ENCODE data around the gene RAD51.

Gene RAD51

DNA sequence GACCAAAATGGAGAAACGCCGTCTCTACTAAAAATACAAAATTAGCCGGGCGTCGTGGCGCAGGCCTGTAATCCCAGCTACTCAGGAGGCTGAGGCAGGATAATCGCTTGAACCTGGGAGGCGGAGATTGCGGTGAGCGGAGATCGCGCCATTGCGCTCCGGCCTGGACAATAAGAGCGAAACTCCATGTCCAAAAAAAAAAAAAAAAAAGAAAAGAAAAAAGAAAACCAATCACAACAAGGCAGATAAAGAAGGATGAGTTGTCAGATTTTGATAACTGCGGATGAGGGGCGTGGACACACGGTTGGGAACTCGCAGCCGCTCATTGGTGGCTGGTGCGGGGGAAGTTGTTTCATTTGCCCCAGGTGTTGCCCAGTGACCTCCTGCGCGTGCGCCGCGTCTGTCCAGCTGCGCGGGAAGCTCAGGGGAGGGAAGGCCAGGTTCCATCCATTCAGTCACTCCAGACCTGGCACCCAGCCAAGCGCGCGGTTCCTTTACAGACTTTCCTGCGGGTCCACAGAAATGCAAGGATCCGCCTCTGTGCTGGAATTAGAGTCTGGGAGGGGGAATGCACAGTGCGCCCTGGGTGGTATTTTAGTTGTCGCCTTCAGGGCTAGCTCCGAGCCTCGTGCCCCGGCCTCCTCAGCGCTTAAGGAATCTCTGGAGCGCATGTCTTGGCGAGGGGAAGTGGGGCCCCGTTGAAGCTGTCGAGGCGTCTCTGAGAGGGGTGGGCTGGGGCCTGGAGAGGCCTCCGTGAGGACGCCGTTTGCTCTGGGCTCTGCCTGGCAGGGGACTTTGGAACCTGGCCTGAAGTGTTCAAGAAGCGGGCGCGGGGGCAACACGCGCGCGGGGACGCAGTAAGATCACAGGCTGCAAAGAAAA is 68.2 kb downstream of the RAD51 start:
- DNase-seq (ENCODE audit: low read depth, low spot score): no peak

DNA sequence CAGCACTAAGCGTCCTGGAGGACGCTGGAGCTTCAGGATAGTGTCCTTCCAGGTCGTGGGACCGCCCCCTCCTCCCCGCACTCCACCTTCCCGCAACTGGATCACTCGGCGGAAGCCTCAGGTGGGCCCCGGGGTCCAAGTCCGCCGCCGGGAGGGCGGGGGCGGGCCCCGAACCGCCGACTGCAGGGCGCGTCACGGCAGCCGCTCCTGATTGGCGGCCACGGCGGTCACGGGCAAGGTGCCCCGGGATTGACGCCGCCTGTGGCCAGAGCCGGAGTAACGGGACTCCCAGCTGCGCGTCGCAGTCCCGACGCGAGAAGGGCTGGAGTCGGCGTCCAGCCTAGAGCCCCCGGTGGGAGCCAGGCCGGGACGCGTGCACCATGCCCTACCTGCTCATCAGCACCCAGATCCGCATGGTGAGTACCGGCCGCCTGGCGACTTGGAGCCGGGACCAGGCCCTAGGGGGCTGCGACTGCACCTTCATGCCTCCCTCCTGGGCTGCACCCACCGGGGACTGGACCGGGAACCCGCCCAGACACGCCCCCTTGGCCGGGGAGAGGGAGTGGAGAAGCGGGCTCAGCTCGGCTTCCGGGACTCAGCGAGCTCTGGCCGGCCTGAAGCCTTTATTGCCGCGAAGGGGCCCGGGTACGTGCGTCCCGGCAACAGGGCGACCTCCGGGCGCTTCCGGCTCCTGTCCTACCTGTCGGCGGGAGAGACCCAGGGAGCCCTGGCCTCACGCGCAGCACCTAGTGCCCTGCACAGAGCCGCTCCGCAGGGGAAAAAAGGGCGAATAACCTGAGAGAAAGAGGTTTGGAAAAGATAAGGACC is 69.0 kb downstream of the RAD51 start, which contains the start of gene GCHFR:
GCHFR (plus strand) TSS at position 268 of the 828 bp plus-strand sequence; CDS start at position 381, 113 bp downstream.
- no peak for DNase-seq (ENCODE audit: low read depth, low spot score)

DNA sequence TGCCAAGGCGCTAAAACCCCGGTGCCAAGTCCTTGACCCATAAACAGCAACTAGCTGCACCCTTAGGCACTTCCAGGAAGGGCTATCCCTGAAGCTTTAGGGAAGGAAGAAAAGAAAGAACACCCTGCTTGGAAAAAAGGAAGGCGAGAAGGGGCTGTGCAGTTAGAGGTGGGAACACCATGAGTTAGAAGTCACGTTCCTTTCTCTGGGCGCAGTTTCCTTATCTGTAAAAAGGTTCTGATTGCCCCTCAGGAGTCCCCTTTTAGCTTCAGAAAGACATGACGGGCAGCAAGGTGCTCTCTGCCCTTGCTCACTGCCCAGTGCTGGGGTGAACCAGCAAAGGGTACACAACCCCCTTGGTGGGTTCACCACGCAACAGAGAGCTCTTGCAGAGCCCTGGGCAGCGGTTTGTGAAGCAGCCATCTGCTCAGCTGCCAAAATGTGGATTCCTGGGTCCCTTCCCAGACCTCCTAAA is 69.7 kb downstream of the RAD51 start:
- no peak for DNase-seq (ENCODE audit: low read depth, low spot score)

DNA sequence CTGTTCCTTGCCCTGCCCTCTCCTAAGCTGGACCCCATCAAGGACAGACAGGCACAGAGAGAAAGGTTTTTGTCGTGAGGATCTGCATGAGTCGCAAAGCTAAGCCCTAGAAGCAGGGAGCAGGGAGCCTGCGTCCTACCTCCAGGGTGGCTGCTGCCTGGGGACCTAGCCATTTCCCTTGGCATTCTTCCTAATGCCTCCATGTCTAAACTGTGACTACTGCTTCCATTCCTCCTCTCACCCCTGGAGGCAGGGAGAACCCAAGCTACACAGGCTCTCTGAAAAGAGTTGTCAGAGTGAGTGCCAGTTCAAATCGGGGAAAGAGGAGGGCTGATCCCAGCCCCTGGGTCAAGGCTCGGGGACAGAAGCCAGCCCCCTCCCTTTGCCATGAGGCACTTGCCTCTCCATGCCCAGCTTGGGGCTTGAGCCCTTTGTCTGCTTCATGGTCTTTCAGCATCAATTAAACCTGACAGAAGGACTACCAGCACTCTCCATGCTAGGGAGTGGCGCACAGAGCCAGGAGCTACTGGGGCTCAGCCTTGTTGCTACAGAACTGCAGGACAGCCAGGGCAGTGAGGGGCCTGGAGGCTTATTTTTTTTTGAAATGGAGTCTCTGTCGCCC is 71.3 kb downstream of the RAD51 start:
- no peak for DNase-seq (ENCODE audit: low read depth, low spot score)

DNA sequence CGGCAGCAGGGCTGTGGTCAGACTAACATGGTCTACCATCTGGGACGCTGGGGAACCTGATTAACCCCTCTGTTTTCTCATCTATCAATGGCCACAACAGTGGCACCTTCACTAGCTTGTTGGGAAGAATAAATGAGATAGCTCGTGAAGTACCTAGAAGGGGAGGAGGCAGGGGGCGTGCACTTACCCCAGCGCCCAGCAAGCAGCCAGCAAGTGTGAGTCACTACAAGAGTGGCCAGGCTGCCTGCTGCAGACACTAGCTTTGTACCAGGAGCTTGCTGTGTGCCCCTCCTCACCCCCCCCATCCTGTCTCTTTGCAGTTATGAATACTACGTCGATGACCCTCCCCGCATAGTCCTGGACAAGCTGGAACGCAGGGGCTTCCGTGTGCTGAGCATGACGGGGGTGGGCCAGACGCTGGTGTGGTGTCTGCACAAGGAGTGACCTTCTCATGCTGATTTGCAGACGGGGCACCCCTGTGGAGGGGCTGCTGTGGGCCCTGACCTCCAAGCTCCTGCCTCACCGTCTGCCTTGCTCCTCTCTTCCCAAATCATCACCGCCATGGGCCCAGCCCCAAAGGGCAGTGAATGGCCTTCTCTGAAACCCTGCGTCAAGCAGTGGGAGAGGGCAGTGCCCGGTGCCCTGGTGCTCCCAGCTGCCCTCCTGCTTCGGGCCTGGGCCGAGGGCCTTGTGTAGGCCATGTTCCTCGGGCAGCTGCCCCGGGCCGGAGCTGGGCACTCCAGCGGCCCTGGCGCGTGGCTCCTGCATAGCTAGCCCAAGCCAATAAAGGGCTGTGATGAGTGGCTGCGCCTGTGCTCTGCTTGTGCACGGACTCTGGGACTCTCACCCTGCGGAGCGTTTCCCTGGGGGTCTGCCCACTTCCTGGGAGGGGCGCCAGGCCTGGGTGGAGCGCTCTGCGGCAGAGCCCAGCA is 72.2 kb downstream of the RAD51 start:
- DNase-seq (ENCODE audit: low read depth, low spot score): no peak

DNA sequence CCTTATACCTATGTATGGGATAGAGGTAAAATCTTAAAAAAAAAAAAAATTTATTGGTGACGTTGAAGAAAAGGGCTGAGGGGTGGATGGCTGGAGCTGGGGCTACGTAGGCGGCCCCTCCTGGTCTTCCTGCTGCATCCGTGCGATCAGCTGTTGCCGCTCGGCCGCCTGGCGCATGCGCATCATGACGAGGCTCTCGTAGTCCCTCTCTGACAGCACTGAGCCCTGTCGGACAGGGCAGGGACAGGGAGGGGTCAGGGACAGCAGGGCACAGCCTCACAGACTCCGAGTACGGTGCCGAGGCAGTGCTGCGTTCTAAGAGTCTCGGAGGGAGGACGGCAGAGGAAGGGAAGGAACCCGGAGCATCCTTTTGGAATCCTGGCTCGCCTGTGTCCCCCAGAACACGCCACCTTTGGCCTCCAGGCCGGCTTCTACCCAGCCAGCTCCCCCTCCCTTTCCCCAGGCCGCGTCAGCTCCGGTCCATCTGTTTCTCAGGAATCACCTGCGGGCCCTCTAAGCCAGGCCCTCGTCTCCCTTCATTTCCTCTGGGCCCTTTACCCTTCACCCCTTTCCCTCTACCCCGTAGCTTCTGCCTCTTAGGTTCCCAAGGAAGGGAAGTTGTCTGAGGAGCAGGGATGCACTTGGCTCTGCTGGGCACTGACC is 73.0 kb downstream of the RAD51 start:
- DNase-seq (ENCODE audit: low read depth, low spot score): no peak

DNA sequence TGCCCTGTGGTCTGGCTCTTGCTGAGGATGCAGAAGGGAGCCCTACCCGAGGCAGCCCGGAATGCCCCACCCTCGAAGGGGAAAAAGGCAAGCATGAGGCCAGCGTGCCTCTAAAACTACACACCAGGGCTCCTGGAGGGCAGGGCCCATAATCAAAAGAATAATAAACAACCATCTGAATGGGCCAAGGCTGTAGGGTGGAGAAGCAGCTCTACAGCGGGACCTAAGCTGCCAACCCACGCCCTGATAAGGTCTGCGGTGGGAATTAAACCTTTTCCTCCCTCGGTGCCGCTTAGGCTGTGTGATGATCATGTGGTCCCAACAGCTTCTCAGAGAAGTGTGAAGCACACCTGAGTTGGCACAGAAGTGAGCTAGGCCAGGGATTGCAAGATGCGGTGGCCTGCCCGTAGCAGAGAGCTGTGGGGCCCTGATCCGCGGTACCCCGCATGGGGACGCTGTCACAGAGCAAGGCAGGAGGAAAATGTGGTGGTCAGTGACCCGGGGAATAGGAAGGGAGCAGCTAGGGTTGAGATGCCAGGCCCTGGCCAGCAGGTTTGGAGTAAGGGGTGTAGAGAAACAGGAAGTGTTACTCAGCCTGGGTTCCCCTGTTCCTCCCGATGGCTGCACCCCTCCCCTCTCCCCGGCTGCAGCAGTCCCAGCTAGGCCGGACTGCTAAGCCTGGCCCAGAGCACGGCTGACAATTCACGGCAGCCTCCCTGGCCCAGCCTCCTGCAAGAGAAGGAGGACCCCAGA is 73.7 kb downstream of the RAD51 start:
- no peak for DNase-seq (ENCODE audit: low read depth, low spot score)

DNA sequence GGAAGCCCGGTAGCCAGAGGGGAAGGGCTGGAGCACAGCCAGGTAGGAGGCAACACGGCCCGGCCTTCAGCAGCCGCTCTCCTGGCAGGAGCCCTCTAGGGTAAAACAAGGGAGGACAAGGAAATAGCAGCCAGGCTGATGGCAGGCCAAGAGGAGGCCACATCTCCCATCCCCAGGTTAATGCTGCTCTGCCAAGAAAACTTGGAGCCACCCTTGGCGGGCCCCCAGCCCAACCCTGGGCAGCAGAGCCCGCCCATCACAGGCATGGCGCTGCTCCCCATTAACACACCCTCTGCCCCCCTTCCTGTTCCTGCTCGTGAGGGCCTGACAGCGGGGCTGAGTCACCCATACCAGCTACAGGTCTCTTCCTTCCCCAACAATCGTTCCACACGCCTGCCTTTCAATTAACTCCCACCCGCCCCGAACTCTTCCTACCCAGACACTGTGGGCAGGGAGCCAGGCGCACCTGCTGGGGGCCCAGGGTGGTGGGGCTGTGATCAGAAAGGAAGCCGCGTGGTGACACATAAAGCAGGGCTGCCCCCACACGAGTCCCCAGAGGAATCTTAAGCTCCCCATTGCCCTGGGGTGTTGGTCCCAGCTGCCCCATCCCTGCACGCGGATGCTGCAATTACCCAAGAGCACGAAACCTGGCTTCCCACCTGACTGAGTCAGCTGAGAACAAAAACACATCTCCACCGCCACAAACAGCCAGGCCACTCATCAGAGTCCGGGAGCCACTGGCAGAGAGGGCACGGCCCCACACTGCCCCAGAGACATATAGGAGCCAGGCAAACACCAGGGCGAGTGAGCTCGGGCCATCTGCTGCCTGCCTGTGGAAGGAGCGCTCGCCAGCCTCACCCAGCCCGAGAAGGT is 74.5 kb downstream of the RAD51 start, which contains the start of gene C15orf62:
C15orf62 (plus strand) TSS at position 707 of the 873 bp plus-strand sequence. CDS start 516 bp downstream, outside the sequence.
- no peak for DNase-seq (ENCODE audit: low read depth, low spot score)

DNA sequence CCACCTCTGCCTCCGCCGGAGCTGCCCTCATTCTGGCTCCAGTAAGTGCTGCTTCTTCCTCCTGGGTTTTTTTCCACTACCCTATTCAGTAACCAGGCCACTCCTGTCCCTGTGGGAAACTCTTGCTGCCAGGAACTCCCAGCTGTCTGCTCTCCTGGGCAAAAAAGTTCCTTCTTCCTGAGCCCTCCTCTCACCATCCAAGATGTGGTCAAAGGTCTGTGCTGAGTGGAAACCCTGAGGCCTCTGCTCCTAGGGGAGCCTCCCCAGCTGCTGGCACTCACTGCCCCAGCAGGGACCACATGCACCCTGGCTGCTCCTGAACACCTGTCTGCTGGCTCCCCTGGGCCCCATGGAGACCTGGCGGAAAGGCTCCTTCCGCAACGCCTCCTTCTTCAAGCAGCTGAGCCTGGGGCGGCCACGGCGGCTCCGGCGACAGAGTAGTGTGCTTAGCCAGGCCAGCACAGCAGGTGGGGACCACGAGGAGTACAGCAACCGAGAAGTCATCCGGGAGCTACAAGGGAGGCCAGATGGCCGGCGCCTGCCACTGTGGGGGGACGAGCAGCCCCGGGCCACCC is 75.3 kb downstream of the RAD51 start:
- DNase-seq (ENCODE audit: low read depth, low spot score): no peak

DNA sequence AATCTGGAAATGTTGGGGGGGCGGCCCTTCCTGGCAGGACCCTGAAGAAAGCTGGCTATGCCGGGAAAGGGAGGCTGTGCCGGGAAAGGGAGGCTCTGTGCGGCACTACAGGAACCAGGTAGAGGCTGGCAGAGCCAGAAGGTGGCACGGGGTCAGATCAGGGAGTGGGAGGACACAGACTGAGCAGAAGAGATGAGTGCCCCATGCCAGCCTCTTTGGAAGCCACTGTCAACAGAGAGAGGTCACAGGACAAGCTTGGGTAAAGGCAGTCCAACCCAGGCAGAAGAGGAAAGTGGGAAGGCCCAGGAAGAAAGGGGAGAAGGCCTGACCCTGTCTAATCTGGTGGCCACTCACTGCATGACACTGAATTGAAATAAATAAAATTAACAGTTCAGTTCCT is 76.3 kb downstream of the RAD51 start:
- DNase-seq (ENCODE audit: low read depth, low spot score): no peak

DNA sequence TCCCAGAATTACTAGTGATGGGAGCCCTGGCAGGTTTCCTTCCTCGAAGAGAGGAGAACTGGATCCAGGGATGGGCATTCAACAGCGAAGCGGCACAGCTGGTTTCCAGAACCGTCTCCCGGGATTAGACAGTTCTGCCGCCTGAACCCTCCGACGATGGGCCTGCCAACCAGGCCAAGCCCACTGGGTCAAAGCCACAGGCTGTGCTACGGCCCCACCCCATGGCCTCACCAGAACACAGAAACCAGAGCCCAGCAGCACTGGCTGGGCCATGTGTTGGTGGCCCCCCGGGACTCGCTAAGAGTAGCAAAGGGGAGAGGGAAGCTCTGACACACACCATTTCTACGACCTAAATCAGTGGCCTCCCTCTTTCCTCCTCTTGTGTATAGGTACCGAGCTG is 77.0 kb downstream of the RAD51 start:
- DNase-seq (ENCODE audit: low read depth, low spot score): no peak

DNA sequence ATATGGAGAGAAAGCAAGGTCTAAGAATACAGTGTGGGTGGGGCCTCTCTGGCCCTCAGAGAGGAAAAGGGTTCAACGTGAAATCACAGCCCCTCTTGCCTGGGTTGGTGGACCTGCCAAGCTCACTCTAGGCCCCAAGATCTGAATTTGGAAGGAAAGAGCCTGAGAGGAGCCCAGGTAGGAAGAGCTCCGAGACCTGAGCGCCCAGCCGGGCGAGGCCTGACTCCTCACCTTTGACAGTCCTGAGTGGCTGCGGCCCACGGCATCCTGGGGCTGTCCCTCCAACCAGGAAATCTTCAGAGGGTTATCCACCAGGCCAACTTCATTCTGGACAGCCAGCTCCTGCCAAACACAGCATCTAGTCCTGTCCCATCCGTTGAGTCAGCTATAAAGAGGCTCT is 78.5 kb downstream of the RAD51 start:
- DNase-seq (ENCODE audit: low read depth, low spot score): no peak

DNA sequence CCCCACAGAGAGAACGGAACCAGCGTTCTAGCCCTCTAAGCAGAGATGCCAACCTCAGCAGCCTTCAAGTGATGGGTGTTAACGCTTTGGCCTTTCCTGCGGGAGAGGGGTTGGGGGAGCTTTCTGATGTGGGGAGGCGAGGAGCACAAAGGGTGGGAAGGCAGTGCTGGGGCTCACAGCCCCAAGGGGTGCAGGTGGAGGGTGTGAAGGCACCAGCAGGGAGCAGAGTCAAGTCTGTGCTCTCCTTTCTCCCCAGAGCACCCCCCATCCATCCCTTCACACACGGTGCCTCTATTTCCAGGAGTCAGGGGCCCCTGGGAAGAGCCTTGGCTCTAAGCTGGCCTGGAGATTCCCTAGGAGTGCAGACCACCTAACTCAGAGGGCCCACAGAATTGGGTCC is 78.9 kb downstream of the RAD51 start:
- DNase-seq (ENCODE audit: low read depth, low spot score): no peak

DNA sequence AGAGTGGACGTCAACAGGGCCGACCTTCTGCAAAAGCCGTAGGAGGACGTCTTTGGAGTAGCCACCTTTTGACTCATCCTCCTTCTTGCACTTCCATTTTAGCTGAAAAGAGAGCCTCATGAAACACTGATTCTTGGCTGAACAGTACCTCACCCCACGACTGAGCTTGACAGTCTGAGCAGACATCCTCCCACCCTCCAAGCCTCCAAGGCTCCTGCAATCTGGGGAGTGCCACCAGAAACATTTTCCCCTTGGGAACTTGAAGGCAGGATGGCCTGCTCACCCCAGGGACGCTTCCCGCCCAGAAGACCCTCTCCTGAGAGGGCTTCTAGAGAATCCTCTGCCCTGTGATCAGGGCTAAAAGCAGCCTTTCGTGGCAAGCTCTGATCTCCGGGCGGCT is 80.0 kb downstream of the RAD51 start:
- no peak for DNase-seq (ENCODE audit: low read depth, low spot score)

DNA sequence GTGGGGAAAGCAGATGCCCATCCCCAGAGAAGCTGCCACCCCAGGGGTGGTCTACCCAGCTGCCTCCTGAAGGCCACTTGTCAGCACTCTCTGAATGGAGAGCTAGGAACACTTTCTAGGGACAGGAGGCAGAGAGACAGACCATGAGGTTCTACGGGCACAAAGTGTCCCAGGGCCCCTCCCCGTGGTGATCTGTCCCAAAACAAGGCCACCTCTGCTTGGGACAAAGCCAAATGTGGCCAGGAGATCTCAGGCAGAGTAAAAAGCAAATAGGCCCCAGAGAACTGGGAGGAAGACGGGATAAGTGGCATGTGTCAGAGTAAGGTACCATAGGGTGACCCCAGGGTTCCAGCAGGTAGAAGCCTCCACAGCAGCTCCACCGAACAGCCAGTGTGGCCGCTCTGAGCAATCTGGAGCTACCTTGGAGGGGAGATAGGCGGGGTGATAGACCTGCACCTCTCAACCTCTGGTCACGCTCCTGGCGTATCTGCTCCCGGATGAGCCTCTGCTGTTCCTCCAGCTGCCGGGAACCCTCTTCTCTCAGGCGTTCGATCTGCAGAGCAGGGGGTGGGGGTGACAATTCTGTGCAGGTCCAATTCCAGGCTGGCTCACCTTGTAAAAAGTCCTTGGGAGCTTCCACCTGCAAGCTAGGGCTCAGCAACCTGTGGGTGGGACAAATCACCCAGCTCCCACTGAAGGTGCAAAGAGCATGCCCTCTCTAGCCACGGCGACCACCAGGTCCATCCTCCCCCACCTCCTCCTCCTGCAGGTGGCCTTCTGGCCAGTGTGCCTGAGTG is 81.0 kb downstream of the RAD51 start:
- DNase-seq (ENCODE audit: low read depth, low spot score): no peak

DNA sequence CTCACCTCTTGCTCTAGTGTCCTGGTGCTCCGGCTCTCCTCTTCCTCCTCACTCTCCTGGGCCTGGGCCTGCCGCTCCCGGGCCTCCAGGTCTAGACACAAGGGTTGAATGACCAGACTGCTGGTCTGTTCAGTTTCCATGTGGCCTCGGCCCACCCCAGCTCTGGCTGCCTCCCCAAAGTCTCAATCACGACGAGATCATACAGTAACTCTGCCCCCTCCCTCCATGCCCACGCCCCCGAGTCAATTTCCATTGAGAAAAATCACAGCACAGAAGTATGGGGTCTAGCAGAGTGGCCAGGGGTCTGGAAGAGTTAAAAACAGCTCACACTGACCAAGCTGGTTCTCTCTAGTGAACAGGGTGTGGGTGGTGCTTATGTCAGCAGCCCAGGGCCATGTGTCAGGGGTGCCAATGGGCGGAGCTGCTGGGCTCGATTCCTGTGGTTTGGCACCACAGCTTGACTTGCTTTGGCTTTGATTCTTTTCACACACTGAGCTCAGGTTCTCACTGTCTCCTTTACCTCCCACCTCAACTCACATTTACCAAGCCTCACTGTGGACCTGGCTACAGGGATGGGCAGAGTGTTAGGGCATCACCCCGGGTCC is 81.7 kb downstream of the RAD51 start:
- DNase-seq (ENCODE audit: low read depth, low spot score): no peak

All from smooth muscle cell of the brain vasculature (primary cell).